Glutamatergic neuron (in vitro differentiated cells): Measurements from ENCODE around the gene C17orf113. TPM values are rescaled to one million over a fixed set of nuclear protein-coding genes. Genes with fewer than 3 reads are reported as not detected.
A peak's percentile ranks its signal among the peaks of the same experiment; 100 is the strongest.

Experiments
- DNase-seq: peaks from one replicate; pipeline ENCODE4 v3.0.0; 2022
- H3K27ac Mint-ChIP-seq: one replicate; pipeline ENCODE4 v1.8.0; 2020; ENCODE audit warnings: mild to moderate bottlenecking, mixed read lengths, inconsistent platforms; ENCODE audit not compliant: unreplicated experiment
- H3K27me3 Mint-ChIP-seq: one replicate; pipeline ENCODE4 v1.8.0; 2020; ENCODE audit warnings: mild to moderate bottlenecking, moderate library complexity, mixed read lengths, inconsistent platforms; ENCODE audit not compliant: unreplicated experiment
- H3K36me3 Mint-ChIP-seq: one replicate; pipeline ENCODE4 v1.8.0; 2020; ENCODE audit warnings: mild to moderate bottlenecking, mixed read lengths, inconsistent platforms; ENCODE audit not compliant: unreplicated experiment
- H3K4me1 Mint-ChIP-seq: one replicate; pipeline ENCODE4 v1.8.0; 2020; ENCODE audit warnings: mild to moderate bottlenecking, low read depth, mixed read lengths, inconsistent platforms; ENCODE audit not compliant: unreplicated experiment
- H3K4me3 Mint-ChIP-seq: one replicate; pipeline ENCODE4 v1.8.0; 2020; ENCODE audit warnings: mild to moderate bottlenecking, mixed read lengths, inconsistent platforms; ENCODE audit not compliant: unreplicated experiment
- H3K9me3 Mint-ChIP-seq: one replicate; pipeline ENCODE4 v1.8.0; 2020; ENCODE audit warnings: mild to moderate bottlenecking, moderate library complexity, mixed read lengths, inconsistent platforms; ENCODE audit not compliant: unreplicated experiment
- CTCF ChIP-seq: fragments of 200-600 bp; sonication (generic); IDR thresholded peaks from one replicate; pipeline ENCODE4 v1.5.0; 2021; ENCODE audit not compliant: partially characterized antibody, unreplicated experiment
- total RNA-seq: library from RNA; stranded (reverse); fragmentation: NEBNext Ultra II Directional; extraction: Animal tissue kit (Norgen Biotek cat#: 25700); gene quantifications from one replicate; pipeline ENCODE4 v1.2.1, GENCODE V29; 2021; ENCODE audit not compliant: unreplicated experiment

C17orf113 gene
- total RNA-seq, 1 donor from 2014 or later, result 2.4 TPM

DNA sequence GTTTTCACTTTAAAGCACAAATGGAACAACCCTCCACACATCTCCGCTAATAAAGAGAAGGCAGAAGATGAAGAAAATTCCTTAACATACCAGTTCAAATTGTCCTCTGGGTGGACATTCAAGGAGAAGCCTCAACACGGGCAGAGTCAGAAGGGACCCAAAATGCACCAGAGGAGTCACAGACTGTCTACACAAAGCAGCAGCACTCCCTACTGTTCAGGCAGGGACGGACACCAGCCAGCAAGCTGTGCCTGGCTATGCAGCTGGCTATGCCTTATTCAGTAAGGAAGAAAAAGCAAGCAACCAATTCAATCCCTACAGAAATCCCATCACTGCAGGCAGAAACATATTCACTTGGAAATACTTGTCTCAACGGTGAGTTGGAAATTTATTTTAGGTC lies 41.2 kb downstream of the C17orf113 start:
- no peak overlapping the region for H3K27ac Mint-ChIP-seq
- no peaks in the 10 kb centered on the region for H3K36me3 Mint-ChIP-seq
- peaks cover 6% of the 10 kb centered on the region for H3K4me1 Mint-ChIP-seq
- H3K9me3 Mint-ChIP-seq, result no peaks in the 10 kb centered on the region
- no peak for TF ChIP-seq CTCF
- H3K27me3 Mint-ChIP-seq, result no peaks in the 10 kb centered on the region
- H3K4me3 Mint-ChIP-seq, result no peak overlapping the region
- no peak for DNase-seq

DNA sequence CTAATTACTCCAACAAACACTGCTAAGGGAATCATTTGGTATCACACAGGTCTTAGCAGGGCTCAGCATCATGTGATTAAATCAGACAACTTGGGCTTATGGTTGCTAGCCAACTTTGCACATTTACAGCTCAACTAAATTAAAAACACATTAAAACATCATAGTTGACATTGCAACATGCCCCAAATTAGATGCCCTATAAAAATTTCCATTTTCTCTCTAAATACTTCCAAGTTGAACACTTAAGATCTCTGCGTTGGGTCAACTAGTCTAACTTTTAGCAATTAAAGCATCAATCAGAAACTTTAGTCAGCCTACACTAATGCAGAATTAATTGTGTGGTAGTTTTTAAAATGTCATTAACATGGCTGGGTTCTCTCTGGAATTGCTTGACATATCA lies 45.2 kb downstream of the C17orf113 start:
- no peak for TF ChIP-seq CTCF
- Mint-ChIP-seq H3K36me3 (no peaks in the 10 kb centered on the region), H3K27me3 (peaks cover 2% of the 10 kb centered on the region), H3K4me3 (no peak overlapping the region), H3K4me1 (peaks cover 9% of the 10 kb centered on the region), H3K9me3 (peaks cover 2% of the 10 kb centered on the region), H3K27ac (no peak overlapping the region)
- DNase-seq, result no peak

DNA sequence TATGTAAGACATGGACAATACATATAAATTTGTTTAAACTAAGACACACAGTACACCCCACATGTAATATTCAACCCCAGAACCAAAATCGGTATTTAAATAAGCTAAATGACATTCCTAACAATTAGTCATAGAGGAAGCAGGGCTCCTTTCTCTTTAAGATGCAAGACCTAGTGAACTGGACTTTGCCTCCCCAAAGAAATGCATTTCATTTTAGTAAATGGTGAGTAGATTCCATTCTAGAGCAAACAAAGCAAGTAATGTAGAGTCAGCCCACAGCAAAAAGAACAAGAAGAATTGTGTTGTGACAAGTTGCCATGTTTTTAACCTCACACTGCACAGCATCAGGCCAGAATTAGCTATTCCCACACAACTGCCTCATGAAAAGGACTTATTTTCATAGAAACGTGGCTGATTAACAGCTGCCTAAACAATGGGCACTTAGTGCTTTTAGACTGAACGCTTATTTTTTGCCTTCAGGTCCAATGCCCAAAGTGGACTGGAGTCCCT lies 47.6 kb downstream of the C17orf113 start:
- no peaks in the 10 kb centered on the region for H3K36me3 Mint-ChIP-seq
- peaks cover 2% of the 10 kb centered on the region for H3K9me3 Mint-ChIP-seq
- no peak for TF ChIP-seq CTCF
- H3K27ac Mint-ChIP-seq, result peak overlapping the region; percentile 85
- H3K4me1 Mint-ChIP-seq, result peaks cover 9% of the 10 kb centered on the region
- peaks cover 2% of the 10 kb centered on the region for H3K27me3 Mint-ChIP-seq
- no peak overlapping the region for H3K4me3 Mint-ChIP-seq
- no peak for DNase-seq

GRCh38 chr17:42002175-42002791 lies 48.1 kb downstream of the C17orf113 start:
- DNase-seq, result no peak
- Mint-ChIP-seq H3K36me3 (no peaks in the 10 kb centered on the region), H3K9me3 (peaks cover 2% of the 10 kb centered on the region), H3K27ac (peak overlapping the region; percentile 85), H3K4me3 (no peak overlapping the region), H3K4me1 (peaks cover 9% of the 10 kb centered on the region), H3K27me3 (peaks cover 2% of the 10 kb centered on the region)
- TF ChIP-seq CTCF, result no peak

- Mint-ChIP-seq H3K9me3 (peaks cover 2% of the 10 kb centered on the region), H3K36me3 (no peaks in the 10 kb centered on the region), H3K27ac (no peak overlapping the region), H3K4me1 (peaks cover 9% of the 10 kb centered on the region), H3K27me3 (peaks cover 2% of the 10 kb centered on the region), H3K4me3 (no peak overlapping the region)
- no peak for DNase-seq
- no peak for TF ChIP-seq CTCF
Observed at GRCh38 chr17:42001729-42002128, 48.7 kb downstream of the C17orf113 start.
